A549 (cell line): ENCODE results near the gene ENKUR.

Source experiments
- EP300 ChIP-seq, 2 experiments: fragments of >200 bp; sonication (Bioruptor Twin); formaldehyde crosslinking; IDR thresholded peaks; 2 replicates in 1 of 2; 3 replicates in 1 of 2; pipeline ENCODE4 v1.6.1; 2016 to 2017
- JUNB ChIP-seq: fragments of >200 bp; sonication (Bioruptor Twin); formaldehyde crosslinking; IDR thresholded peaks from 2 replicates; pipeline ENCODE4 v1.6.1; 2016
- RCOR1 ChIP-seq: fragments of 150-350 bp; IDR thresholded peaks from 2 replicates; pipeline ENCODE4 v1.6.1; 2014; ENCODE audit warnings: antibody characterized with exemption, low read length, low read depth
- SMC3 ChIP-seq: fragments of >200 bp; sonication (Bioruptor Twin); formaldehyde crosslinking; IDR thresholded peaks from 3 replicates; pipeline ENCODE4 v1.6.1; 2018; ENCODE audit warnings: inconsistent platforms
- TF ChIP-seq, protein P1 (sequence below): fragments of >200 bp; sonication (Bioruptor Twin); formaldehyde crosslinking; IDR thresholded peaks from 3 replicates; pipeline ENCODE4 v1.5.1; 2016
- TF ChIP-seq, protein P2 (sequence below): fragments of 200-600 bp; sonication (generic); IDR thresholded peaks from 2 replicates; pipeline ENCODE4 v1.6.1; 2016; ENCODE audit warnings: antibody characterized with exemption, mild to moderate bottlenecking, moderate library complexity

DNA sequence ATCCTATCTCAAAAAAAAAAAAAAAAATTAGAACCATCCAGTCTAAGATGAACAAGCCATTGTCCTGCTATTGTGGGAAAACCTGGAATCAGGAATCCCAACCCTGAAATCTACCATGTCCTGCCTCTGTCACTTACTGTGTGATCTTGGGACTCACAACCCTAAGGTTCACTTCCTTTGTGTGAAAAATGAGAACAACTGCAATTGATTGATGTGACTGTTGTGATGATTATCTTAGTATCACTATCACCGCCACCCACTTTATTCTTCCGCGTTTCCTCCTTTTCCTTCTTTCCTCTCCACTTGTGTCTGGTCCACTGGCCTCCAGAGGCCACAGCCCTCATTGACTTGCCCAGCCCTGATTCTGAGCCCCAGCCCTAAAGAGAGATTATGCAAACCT lies 50.9 kb downstream of the ENKUR start:
- TF ChIP-seq, protein P1, sequence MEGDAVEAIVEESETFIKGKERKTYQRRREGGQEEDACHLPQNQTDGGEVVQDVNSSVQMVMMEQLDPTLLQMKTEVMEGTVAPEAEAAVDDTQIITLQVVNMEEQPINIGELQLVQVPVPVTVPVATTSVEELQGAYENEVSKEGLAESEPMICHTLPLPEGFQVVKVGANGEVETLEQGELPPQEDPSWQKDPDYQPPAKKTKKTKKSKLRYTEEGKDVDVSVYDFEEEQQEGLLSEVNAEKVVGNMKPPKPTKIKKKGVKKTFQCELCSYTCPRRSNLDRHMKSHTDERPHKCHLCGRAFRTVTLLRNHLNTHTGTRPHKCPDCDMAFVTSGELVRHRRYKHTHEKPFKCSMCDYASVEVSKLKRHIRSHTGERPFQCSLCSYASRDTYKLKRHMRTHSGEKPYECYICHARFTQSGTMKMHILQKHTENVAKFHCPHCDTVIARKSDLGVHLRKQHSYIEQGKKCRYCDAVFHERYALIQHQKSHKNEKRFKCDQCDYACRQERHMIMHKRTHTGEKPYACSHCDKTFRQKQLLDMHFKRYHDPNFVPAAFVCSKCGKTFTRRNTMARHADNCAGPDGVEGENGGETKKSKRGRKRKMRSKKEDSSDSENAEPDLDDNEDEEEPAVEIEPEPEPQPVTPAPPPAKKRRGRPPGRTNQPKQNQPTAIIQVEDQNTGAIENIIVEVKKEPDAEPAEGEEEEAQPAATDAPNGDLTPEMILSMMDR = no peak
- TF ChIP-seq, protein P2, sequence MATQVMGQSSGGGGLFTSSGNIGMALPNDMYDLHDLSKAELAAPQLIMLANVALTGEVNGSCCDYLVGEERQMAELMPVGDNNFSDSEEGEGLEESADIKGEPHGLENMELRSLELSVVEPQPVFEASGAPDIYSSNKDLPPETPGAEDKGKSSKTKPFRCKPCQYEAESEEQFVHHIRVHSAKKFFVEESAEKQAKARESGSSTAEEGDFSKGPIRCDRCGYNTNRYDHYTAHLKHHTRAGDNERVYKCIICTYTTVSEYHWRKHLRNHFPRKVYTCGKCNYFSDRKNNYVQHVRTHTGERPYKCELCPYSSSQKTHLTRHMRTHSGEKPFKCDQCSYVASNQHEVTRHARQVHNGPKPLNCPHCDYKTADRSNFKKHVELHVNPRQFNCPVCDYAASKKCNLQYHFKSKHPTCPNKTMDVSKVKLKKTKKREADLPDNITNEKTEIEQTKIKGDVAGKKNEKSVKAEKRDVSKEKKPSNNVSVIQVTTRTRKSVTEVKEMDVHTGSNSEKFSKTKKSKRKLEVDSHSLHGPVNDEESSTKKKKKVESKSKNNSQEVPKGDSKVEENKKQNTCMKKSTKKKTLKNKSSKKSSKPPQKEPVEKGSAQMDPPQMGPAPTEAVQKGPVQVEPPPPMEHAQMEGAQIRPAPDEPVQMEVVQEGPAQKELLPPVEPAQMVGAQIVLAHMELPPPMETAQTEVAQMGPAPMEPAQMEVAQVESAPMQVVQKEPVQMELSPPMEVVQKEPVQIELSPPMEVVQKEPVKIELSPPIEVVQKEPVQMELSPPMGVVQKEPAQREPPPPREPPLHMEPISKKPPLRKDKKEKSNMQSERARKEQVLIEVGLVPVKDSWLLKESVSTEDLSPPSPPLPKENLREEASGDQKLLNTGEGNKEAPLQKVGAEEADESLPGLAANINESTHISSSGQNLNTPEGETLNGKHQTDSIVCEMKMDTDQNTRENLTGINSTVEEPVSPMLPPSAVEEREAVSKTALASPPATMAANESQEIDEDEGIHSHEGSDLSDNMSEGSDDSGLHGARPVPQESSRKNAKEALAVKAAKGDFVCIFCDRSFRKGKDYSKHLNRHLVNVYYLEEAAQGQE = no peak
- no peak for TF ChIP-seq EP300 (IDR thresholded peaks at IDR 0.05)
- TF ChIP-seq SMC3 = no peak
- no peak for TF ChIP-seq JUNB
- no peak for TF ChIP-seq RCOR1
